Activated T-helper 1 cell treated with anti-CD3 and anti-CD28 coated beads, Interleukin-2, amount 50 U/mL, for 16 hours (primary cell): ENCODE results near the gene TCF25.
"Not testable (repeated sequence)": the region's sequence is repeated elsewhere in the genome, so short reads cannot be mapped to it uniquely, and the experiment has no call there.

Experiments used
- DNase-seq, 2 donors: peaks; one replicate each; pipeline ENCODE4 v3.0.0-alpha.2; 2020; ENCODE audit warnings: low read depth in 1 of 2, low spot score in 1 of 2

TCF25 gene

GRCh38 chr16:89871895-89872294 is 1.5 kb upstream of the TCF25 start:
- DNase-seq: no peak

GRCh38 chr16:89873972-89874689 is 739 bp downstream of the TCF25 start:
- DNase-seq: peak; percentile 84 to 92

GRCh38 chr16:89879123-89879522 is 5.7 kb downstream of the TCF25 start:
- DNase-seq: not testable (repeated sequence)

- DNase-seq: no peak
Measured at GRCh38 chr16:89880477-89881367, 7.3 kb downstream of the TCF25 start.

- no peak for DNase-seq
Measured at GRCh38 chr16:89881368-89881730, 8.0 kb downstream of the TCF25 start.

GRCh38 chr16:89883346-89884040 is 10.1 kb downstream of the TCF25 start:
- no peak for DNase-seq

- DNase-seq: no peak
Measured at GRCh38 chr16:89884041-89884421, 10.6 kb downstream of the TCF25 start.

GRCh38 chr16:89887243-89887642 is 13.9 kb downstream of the TCF25 start:
- no peak for DNase-seq

GRCh38 chr16:89890200-89890599 is 16.8 kb downstream of the TCF25 start:
- DNase-seq: no peak

- no peak for DNase-seq
Measured at GRCh38 chr16:89890886-89891657, 17.7 kb downstream of the TCF25 start.

- no peak for DNase-seq
Measured at GRCh38 chr16:89892055-89892630, 18.8 kb downstream of the TCF25 start.

GRCh38 chr16:89892635-89893034 is 19.2 kb downstream of the TCF25 start:
- no peak for DNase-seq

GRCh38 chr16:89893642-89894548 is 20.5 kb downstream of the TCF25 start:
- DNase-seq: no peak

GRCh38 chr16:89895482-89896250 is 22.3 kb downstream of the TCF25 start:
- DNase-seq: no peak

GRCh38 chr16:89897204-89897603 is 23.8 kb downstream of the TCF25 start:
- DNase-seq: no peak

- DNase-seq: no peak
Measured at GRCh38 chr16:89898201-89898967, 25.0 kb downstream of the TCF25 start.

- DNase-seq: no peak
Measured at GRCh38 chr16:89899879-89900481, 26.6 kb downstream of the TCF25 start.

- DNase-seq: no peak
Measured at GRCh38 chr16:89900885-89901284, 27.5 kb downstream of the TCF25 start.
